BJ (cell line): ENCODE data around the gene BACH1. TPM values are rescaled to one million over a fixed set of nuclear protein-coding genes. Genes with fewer than 3 reads are reported as not detected.

Experiments
- CTCF ChIA-PET: fragments of 350-600 bp; formaldehyde crosslinking; extraction: SDS; loops from one replicate; lab custom pipeline; 2021; ENCODE audit warnings: antibody characterized with exemption, inconsistent platforms; lab: Yijun Ruan, JAX
- POLR2A ChIA-PET: fragments of 300-600 bp; sonication (Branson Sonifier 250); formaldehyde crosslinking; extraction: SDS; loops from one replicate; lab custom pipeline; 2021; ENCODE audit warnings: antibody characterized with exemption; lab: Charles Lee
- DNase-seq: peaks from one replicate; pipeline ENCODE4 v3.0.0-alpha.2; 2011; ENCODE audit warnings: low read depth
- H3K27me3 ChIP-seq: 2 replicates; pipeline ENCODE4 v1.6.0; 2011; ENCODE audit warnings: low read length; ENCODE audit not compliant: control insufficient read depth, insufficient read depth
- H3K36me3 ChIP-seq: 2 replicates; pipeline ENCODE4 v1.5.1; 2011; ENCODE audit warnings: low read length; ENCODE audit not compliant: control insufficient read depth, insufficient read depth
- H3K4me3 ChIP-seq: 2 replicates; pipeline ENCODE4 v1.5.1; 2011; ENCODE audit warnings: low read depth, mild to moderate bottlenecking, control low read depth, low read length
- polyA plus RNA-seq: library from polyadenylated mRNA; depleted of rRNA; stranded (reverse); fragments of >200 nt; gene quantifications from 2 replicates; pipeline ENCODE4 v1.2.3, GENCODE V29; 2011
- TF ChIP-seq, protein P1 (sequence below): IDR thresholded peaks from 2 replicates; pipeline ENCODE4 v1.5.1; 2011; ENCODE audit warnings: low read depth, mild to moderate bottlenecking, control low read depth, inconsistent platforms, low read length, moderate library complexity; ENCODE audit not compliant: insufficient read depth

The BACH1 gene
- polyA plus RNA-seq, 1 experiment: 22.7 TPM

DNA sequence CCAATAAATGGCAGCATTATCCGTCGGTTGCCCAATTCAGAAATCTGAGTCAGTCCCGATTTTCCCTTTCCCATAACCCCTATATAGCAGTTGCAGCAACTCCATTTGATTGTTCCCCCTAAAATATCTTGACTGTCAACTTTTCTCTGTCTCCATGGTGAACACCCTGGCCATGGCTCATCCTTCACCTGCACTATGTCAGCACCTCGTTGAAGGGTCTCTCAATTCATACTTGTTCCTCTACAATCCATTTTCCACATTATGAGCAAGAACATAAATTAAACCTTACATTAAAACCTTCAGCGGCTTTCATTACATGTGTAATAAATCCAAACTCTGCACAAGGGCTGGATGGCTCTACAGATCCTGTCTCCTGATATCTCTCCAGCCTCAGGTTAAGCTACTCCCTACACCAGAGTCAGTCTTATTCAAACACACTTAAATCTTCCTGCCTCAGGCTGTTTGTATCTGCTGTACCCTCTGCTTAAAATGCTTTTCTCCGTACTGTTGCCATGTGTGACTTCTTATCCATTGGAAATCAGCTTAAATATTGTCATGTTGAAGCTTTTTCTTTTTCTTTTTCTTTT lies 87.3 kb downstream of the BACH1 start:
- POLR2A ChIA-PET: no interaction called here
- Histone ChIP-seq H3K4me3 (no peak overlapping the region), H3K27me3 (no peaks in the 10 kb centered on the region), H3K36me3 (no peaks in the 10 kb centered on the region)
- TF ChIP-seq, protein P1, sequence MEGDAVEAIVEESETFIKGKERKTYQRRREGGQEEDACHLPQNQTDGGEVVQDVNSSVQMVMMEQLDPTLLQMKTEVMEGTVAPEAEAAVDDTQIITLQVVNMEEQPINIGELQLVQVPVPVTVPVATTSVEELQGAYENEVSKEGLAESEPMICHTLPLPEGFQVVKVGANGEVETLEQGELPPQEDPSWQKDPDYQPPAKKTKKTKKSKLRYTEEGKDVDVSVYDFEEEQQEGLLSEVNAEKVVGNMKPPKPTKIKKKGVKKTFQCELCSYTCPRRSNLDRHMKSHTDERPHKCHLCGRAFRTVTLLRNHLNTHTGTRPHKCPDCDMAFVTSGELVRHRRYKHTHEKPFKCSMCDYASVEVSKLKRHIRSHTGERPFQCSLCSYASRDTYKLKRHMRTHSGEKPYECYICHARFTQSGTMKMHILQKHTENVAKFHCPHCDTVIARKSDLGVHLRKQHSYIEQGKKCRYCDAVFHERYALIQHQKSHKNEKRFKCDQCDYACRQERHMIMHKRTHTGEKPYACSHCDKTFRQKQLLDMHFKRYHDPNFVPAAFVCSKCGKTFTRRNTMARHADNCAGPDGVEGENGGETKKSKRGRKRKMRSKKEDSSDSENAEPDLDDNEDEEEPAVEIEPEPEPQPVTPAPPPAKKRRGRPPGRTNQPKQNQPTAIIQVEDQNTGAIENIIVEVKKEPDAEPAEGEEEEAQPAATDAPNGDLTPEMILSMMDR: no peak
- CTCF ChIA-PET: interaction anchor here (0.8 kb wide), 1 partner anchor 221 kb away, joined by 3 read pairs; no protein-coding TSS in a partner anchor
- no peak for DNase-seq

DNA sequence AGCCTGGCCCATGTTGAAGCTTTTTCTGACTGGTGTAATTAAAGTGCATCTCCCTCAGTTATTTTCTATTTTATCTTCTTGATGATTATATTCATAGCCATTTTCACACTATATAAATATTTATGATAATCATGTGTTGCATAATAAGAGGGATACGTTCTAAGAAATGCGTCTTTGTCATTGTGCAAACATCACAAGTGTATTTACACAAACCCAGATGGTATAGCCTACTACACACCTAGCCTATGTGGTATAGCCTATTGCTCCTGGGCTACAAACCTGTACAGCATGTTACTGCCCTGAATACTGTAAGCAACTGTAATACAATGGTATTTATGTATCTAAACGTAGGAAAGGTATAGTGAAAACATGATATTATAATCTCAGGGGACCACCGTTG lies 88.1 kb downstream of the BACH1 start:
- TF ChIP-seq, protein P1: no peak
- ChIA-PET POLR2A (no interaction called here), CTCF (no interaction called here)
- no peak overlapping the region for H3K4me3 ChIP-seq
- no peaks in the 10 kb centered on the region for H3K36me3 ChIP-seq
- no peak for DNase-seq
- no peaks in the 10 kb centered on the region for H3K27me3 ChIP-seq

DNA sequence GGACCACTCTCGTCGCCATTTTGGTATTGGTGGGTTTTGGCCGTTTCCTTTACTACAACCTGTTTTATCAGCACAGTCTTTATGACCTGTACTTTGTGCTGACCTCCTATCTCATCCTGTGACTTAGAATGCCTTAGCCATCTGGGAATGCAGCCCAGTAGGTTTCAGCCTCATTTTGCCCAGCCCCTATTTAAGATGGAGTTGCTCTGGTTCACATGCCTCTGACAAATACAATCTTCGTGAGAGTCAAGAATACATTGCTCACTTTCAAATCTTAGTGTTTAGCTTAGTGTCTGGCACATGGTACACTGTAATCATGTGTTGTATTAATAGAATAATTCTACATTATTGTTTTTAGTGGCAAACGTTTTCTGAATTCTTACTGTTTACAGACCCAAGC lies 88.9 kb downstream of the BACH1 start:
- ChIA-PET CTCF (no interaction called here), POLR2A (no interaction called here)
- H3K27me3 ChIP-seq: no peaks in the 10 kb centered on the region
- H3K4me3 ChIP-seq: no peak overlapping the region
- DNase-seq: no peak
- H3K36me3 ChIP-seq: no peaks in the 10 kb centered on the region
- TF ChIP-seq, protein P1: no peak

DNA sequence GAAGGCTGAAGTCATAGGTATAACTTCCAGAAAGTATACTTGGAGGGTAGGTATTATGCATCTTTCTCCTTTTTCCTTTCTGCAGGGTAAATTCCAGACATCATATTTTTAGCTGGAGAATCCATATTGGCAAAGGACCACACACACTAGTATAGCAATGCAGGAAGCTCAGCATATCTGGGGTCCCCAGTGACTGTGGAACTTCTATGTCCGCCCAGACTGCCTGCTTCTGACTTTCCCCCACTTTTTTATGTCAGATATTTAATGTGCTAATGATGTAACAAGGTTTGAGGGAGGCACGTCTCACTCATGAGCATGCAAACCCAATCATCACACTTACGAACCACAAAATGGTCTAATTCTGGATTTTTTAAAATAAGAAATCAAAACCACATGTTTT lies 90.4 kb downstream of the BACH1 start:
- POLR2A ChIA-PET: interaction anchor here (0.9 kb wide), 1 partner anchor 50 kb away, joined by 5 read pairs; no protein-coding TSS in a partner anchor
- Histone ChIP-seq H3K36me3 (no peaks in the 10 kb centered on the region), H3K4me3 (no peak overlapping the region), H3K27me3 (no peaks in the 10 kb centered on the region)
- TF ChIP-seq, protein P1: no peak
- CTCF ChIA-PET: no interaction called here
- DNase-seq: no peak

GRCh38 chr21:29390778-29391177 lies 92.1 kb downstream of the BACH1 start:
- Histone ChIP-seq H3K36me3 (no peaks in the 10 kb centered on the region), H3K27me3 (no peaks in the 10 kb centered on the region), H3K4me3 (no peak overlapping the region)
- ChIA-PET CTCF (interaction anchor here (1.1 to 1.9 kb wide), 2 partner anchors 8 to 21 kb away, joined by 3 to 7 read pairs; no protein-coding TSS in a partner anchor), POLR2A (no interaction called here)
- TF ChIP-seq, protein P1: no peak
- no peak for DNase-seq
